Tibial nerve (tissue), 4 donors: ENCODE measurements around the gene ALDH1L1.

Source experiments
- CTCF ChIP-seq, 5 experiments: fragments of 200-600 bp in 3 of 5; fragments of 450-650 bp in 2 of 5; sonication (generic) in 3 of 5; IDR thresholded peaks; one replicate each; pipeline ENCODE4 v1.5.1; 2016 to 2019; ENCODE audit warnings: antibody characterized with exemption in 5 of 5, mild to moderate bottlenecking in 3 of 5, moderate library complexity in 2 of 5
- EP300 ChIP-seq, 2 donors: sonication (generic); formaldehyde crosslinking; IDR thresholded peaks; one replicate each; pipeline ENCODE4 v1.6.1; 2017; ENCODE audit warnings: antibody characterized with exemption in 2 of 2, mild to moderate bottlenecking in 1 of 2

GRCh38 chr3:126116526-126116925, 63.9 kb downstream of the ALDH1L1 start:
- TF ChIP-seq CTCF (IDR thresholded peaks at IDR 0.05) (no peak), EP300 (IDR thresholded peaks at IDR 0.05) (no peak)
